Umbilical cord (tissue), 2 donors: ENCODE results near the gene LYPLAL1. TPM values are rescaled to one million over a fixed set of nuclear protein-coding genes. Genes with fewer than 3 reads are reported as not detected.
"Not testable (repeated sequence)": the region's sequence is repeated elsewhere in the genome, so short reads cannot be mapped to it uniquely, and the experiment has no call there.

Experiments used
- DNase-seq: peaks from one replicate; pipeline ENCODE4 v3.0.0-alpha.2; 2015; ENCODE audit warnings: low spot score
- total RNA-seq: library from RNA; depleted of rRNA; stranded (reverse); fragments of >200 nt; gene quantifications from one replicate; pipeline ENCODE4 v1.2.3, GENCODE V29; 2014; ENCODE audit warnings: low replicate concordance; ENCODE audit not compliant: insufficient read depth

Gene LYPLAL1
- total RNA-seq, 1 donor from 2014 or later = 40.2 TPM

GRCh38 chr1:219161371-219161770 is 12.3 kb upstream of the LYPLAL1 start:
- DNase-seq = no peak

GRCh38 chr1:219163401-219163954 is 10.2 kb upstream of the LYPLAL1 start:
- DNase-seq = no peak

- DNase-seq = no peak
Measured at GRCh38 chr1:219171192-219171935, 2.3 kb upstream of the LYPLAL1 start.

GRCh38 chr1:219172821-219173220 is 857 bp upstream of the LYPLAL1 start:
- no peak for DNase-seq

GRCh38 chr1:219173434-219173757 is 282 bp upstream of the LYPLAL1 start:
- no peak for DNase-seq

GRCh38 chr1:219174460-219175211 is 958 bp downstream of the LYPLAL1 start:
- peak; percentile 66 for DNase-seq

GRCh38 chr1:219175212-219175564 is 1.5 kb downstream of the LYPLAL1 start:
- no peak for DNase-seq

GRCh38 chr1:219176168-219176567 is 2.5 kb downstream of the LYPLAL1 start:
- DNase-seq = no peak

- DNase-seq = no peak
Measured at GRCh38 chr1:219177363-219177762, 3.7 kb downstream of the LYPLAL1 start.

- DNase-seq = no peak
Measured at GRCh38 chr1:219177940-219178339, 4.3 kb downstream of the LYPLAL1 start.

GRCh38 chr1:219179293-219179692 is 5.6 kb downstream of the LYPLAL1 start:
- DNase-seq = no peak

- no peak for DNase-seq
Measured at GRCh38 chr1:219184337-219184736, 10.7 kb downstream of the LYPLAL1 start.

- no peak for DNase-seq
Measured at GRCh38 chr1:219185486-219186117, 11.9 kb downstream of the LYPLAL1 start.

- peak; percentile 16 for DNase-seq
Measured at GRCh38 chr1:219188331-219188803, 14.7 kb downstream of the LYPLAL1 start.

GRCh38 chr1:219189021-219189824 is 15.5 kb downstream of the LYPLAL1 start:
- DNase-seq = peak; percentile 80

GRCh38 chr1:219189952-219190351 is 16.3 kb downstream of the LYPLAL1 start:
- DNase-seq = no peak

GRCh38 chr1:219190605-219191004 is 16.9 kb downstream of the LYPLAL1 start:
- no peak for DNase-seq

GRCh38 chr1:219195833-219196232 is 22.2 kb downstream of the LYPLAL1 start:
- not testable (repeated sequence) for DNase-seq

- no peak for DNase-seq
Measured at GRCh38 chr1:219201656-219202055, 28.0 kb downstream of the LYPLAL1 start.

- DNase-seq = no peak
Measured at GRCh38 chr1:219202567-219202966, 28.9 kb downstream of the LYPLAL1 start.

GRCh38 chr1:219206350-219206749 is 32.7 kb downstream of the LYPLAL1 start:
- no peak for DNase-seq
